BE2C (cell line): ENCODE measurements around the gene ARF4.

Experiments used
- DNase-seq: peaks from one replicate; pipeline ENCODE4 v3.0.0-alpha.2; 2020
- H3K27me3 ChIP-seq: fragments of 250-450 bp; sonication (Bioruptor Pico); 2 replicates; pipeline ENCODE4 v1.5.1; 2020; ENCODE audit warnings: mild to moderate bottlenecking
- H3K36me3 ChIP-seq: fragments of 250-450 bp; sonication (Bioruptor Pico); 2 replicates; pipeline ENCODE4 v1.5.1; 2020; ENCODE audit warnings: mild to moderate bottlenecking
- H3K4me1 ChIP-seq: fragments of 250-450 bp; sonication (Bioruptor Pico); 2 replicates; pipeline ENCODE4 v1.5.1; 2020
- H3K4me3 ChIP-seq: 2 replicates; pipeline ENCODE4 v1.5.1; 2011; ENCODE audit warnings: low read depth, low read length
- H3K9me3 ChIP-seq: fragments of 250-450 bp; sonication (Bioruptor Pico); 2 replicates; pipeline ENCODE4 v1.5.1; 2020
- TF ChIP-seq, protein P1 (sequence below): IDR thresholded peaks from 2 replicates; pipeline ENCODE4 v1.5.1; 2012; ENCODE audit warnings: mild to moderate bottlenecking, low read depth, low read length

The ARF4 gene

GRCh38 chr3:57572096-57572495 is 25.0 kb downstream of the ARF4 start:
- no peaks in the 10 kb centered on the region for H3K36me3 ChIP-seq
- no peaks in the 10 kb centered on the region for H3K9me3 ChIP-seq
- DNase-seq, result no peak
- H3K27me3 ChIP-seq, result no peaks in the 10 kb centered on the region
- H3K4me1 ChIP-seq, result no peaks in the 10 kb centered on the region
- TF ChIP-seq, protein P1, sequence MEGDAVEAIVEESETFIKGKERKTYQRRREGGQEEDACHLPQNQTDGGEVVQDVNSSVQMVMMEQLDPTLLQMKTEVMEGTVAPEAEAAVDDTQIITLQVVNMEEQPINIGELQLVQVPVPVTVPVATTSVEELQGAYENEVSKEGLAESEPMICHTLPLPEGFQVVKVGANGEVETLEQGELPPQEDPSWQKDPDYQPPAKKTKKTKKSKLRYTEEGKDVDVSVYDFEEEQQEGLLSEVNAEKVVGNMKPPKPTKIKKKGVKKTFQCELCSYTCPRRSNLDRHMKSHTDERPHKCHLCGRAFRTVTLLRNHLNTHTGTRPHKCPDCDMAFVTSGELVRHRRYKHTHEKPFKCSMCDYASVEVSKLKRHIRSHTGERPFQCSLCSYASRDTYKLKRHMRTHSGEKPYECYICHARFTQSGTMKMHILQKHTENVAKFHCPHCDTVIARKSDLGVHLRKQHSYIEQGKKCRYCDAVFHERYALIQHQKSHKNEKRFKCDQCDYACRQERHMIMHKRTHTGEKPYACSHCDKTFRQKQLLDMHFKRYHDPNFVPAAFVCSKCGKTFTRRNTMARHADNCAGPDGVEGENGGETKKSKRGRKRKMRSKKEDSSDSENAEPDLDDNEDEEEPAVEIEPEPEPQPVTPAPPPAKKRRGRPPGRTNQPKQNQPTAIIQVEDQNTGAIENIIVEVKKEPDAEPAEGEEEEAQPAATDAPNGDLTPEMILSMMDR, result no peak
- H3K4me3 ChIP-seq, result no peak overlapping the region

DNA sequence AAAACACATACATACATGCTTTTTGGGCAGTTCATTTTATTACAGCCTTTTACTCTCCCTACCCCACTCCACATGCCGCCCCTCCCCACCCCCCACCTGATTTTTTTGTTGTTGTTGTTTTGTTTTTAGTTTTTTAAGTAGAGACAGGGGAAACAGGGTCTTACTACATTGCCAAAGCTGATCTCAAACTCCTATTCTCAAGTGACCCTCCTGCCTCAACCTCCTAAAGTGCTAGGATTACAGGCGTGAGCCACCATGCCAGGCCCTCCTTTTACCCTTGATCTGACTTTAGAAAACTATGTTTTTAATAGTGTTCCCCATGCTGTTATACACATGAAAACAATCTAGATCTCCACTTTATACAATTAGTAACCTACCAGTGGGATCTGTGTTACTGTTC is 26.3 kb downstream of the ARF4 start:
- Histone ChIP-seq H3K27me3 (no peaks in the 10 kb centered on the region), H3K4me3 (no peak overlapping the region), H3K9me3 (no peaks in the 10 kb centered on the region), H3K4me1 (no peaks in the 10 kb centered on the region), H3K36me3 (no peaks in the 10 kb centered on the region)
- no peak for DNase-seq
- TF ChIP-seq, protein P1, result no peak

GRCh38 chr3:57569859-57570450 is 27.2 kb downstream of the ARF4 start:
- no peak overlapping the region for H3K4me3 ChIP-seq
- no peak for DNase-seq
- H3K36me3 ChIP-seq, result no peaks in the 10 kb centered on the region
- H3K9me3 ChIP-seq, result no peaks in the 10 kb centered on the region
- H3K4me1 ChIP-seq, result no peaks in the 10 kb centered on the region
- TF ChIP-seq, protein P1, result no peak
- no peaks in the 10 kb centered on the region for H3K27me3 ChIP-seq

DNA sequence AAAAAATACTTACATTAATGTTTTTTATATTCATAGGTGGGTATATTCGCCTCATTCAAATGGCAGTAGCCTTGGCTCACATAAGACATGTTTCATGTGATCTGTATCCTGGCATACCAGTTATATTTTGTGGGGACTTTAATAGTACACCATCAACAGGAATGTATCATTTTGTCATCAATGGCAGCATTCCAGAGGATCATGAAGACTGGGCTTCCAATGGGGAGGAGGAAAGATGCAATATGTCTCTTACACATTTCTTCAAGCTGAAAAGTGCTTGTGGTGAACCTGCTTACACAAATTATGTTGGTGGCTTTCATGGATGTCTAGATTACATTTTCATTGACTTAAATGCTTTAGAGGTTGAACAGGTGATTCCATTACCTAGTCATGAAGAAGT is 37.6 kb downstream of the ARF4 start:
- DNase-seq, result no peak
- Histone ChIP-seq H3K4me3 (no peak overlapping the region), H3K27me3 (no peaks in the 10 kb centered on the region), H3K9me3 (no peaks in the 10 kb centered on the region), H3K4me1 (no peaks in the 10 kb centered on the region), H3K36me3 (no peaks in the 10 kb centered on the region)
- TF ChIP-seq, protein P1, result no peak

DNA sequence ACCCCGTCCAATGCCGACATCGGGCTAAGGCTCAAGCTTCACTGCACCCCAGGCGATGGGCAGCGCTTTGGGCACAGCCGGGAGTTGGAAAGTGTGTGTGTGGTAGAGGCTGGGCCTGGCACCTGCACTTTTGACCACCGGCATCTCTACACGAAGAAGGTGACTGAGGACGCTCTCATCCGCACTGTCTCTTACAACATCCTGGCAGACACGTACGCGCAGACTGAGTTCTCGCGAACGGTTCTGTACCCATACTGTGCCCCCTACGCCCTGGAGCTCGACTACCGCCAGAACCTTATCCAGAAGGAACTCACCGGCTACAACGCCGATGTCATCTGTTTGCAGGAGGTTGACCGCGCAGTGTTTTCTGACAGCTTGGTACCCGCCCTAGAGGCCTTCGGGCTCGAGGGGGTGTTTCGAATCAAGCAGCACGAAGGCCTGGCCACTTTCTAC is 40.0 kb downstream of the ARF4 start:
- H3K4me1 ChIP-seq, result no peaks in the 10 kb centered on the region
- TF ChIP-seq, protein P1, result no peak
- H3K4me3 ChIP-seq, result peak overlapping the region; percentile 80
- no peaks in the 10 kb centered on the region for H3K27me3 ChIP-seq
- no peaks in the 10 kb centered on the region for H3K9me3 ChIP-seq
- H3K36me3 ChIP-seq, result no peaks in the 10 kb centered on the region
- peak; percentile 5 for DNase-seq

DNA sequence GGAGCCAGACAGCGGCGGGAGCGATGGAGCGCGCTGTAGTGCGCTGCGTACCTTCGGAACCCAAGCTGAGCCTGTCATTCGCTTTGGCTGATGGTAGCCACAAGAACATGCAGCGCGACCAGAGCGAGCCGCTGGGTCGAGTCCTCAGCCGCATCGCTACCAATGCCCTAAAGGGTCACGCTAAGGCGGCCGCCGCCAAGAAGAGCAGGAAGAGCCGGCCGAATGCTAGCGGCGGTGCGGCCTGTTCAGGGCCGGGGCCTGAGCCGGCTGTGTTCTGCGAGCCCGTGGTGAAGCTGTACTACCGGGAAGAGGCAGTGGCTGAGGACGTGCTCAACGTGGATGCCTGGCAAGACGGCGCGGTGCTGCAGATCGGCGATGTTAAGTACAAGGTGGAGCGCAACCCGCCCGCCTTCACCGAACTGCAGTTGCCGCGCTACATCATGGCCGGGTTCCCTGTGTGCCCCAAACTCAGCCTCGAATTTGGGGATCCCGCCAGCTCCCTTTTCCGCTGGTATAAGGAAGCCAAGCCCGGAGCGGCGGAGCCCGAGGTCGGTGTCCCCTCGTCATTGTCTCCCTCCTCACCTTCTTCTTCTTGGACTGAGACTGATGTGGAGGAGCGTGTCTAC is 40.6 kb downstream of the ARF4 start:
- H3K27me3 ChIP-seq, result no peaks in the 10 kb centered on the region
- TF ChIP-seq, protein P1, result no peak
- H3K9me3 ChIP-seq, result no peaks in the 10 kb centered on the region
- no peaks in the 10 kb centered on the region for H3K4me1 ChIP-seq
- DNase-seq, result no peak
- peak overlapping the region; percentile 80 for H3K4me3 ChIP-seq
- no peaks in the 10 kb centered on the region for H3K36me3 ChIP-seq
